IMR-90 (cell line): Measurements from ENCODE around the gene WBP2NL. TPM values are rescaled to one million over a fixed set of nuclear protein-coding genes. Genes with fewer than 3 reads are reported as not detected.

Experiments used
- ATAC-seq: fragments of 200-7000 bp; cut with Tn5 transposase; 2 replicates; pipeline ENCODE4 v1.9.1; 2020; ENCODE audit warnings: low read depth, mild to moderate bottlenecking, moderate library complexity
- BruUV-seq: library from RNA; stranded (reverse); fragments of 400-500 nt; replicated peaks from 2 replicates; lab custom pipeline; 2021; lab: Mats Ljungman, UMichigan
- CTCF ChIA-PET: fragments of 300-600 bp; formaldehyde crosslinking; extraction: SDS; loops from one replicate; lab custom pipeline; 2021; ENCODE audit warnings: antibody characterized with exemption; lab: Yijun Ruan, JAX
- POLR2A ChIA-PET: fragments of 300-600 bp; sonication (Branson Sonifier 250); formaldehyde crosslinking; loops from one replicate; lab custom pipeline; 2022; ENCODE audit warnings: antibody characterized with exemption; ENCODE audit not compliant: unreplicated experiment; lab: Charles Lee
- DNase-seq: peaks from one replicate; pipeline ENCODE4 v3.0.0; 2013
- H2AFZ ChIP-seq: replicated peaks from 2 replicates; pipeline ENCODE3; 2013; ENCODE audit warnings: low read length, mild to moderate bottlenecking; ENCODE audit not compliant: poor library complexity
- H2AK5ac ChIP-seq: 2 replicates; pipeline ENCODE4 v1.6.1; 2013; ENCODE audit warnings: low read depth, low read length, inconsistent platforms
- H2AK9ac ChIP-seq: replicated peaks from 2 replicates; pipeline ENCODE3; 2013; ENCODE audit warnings: mild to moderate bottlenecking, low read depth, low read length, moderate library complexity; ENCODE audit not compliant: poor library complexity
- H2BK120ac ChIP-seq: 2 replicates; pipeline ENCODE4 v1.6.1; 2013; ENCODE audit warnings: low read depth, low read length, inconsistent platforms
- H2BK15ac ChIP-seq: 3 replicates; pipeline ENCODE4 v1.6.1; 2013; ENCODE audit warnings: low read depth, low read length, inconsistent platforms
- H2BK20ac ChIP-seq: 2 replicates; pipeline ENCODE4 v1.6.1; 2013; ENCODE audit warnings: low read depth, mild to moderate bottlenecking, inconsistent platforms, low read length, moderate library complexity
- H2BK5ac ChIP-seq: 2 replicates; pipeline ENCODE4 v1.6.1; 2013; ENCODE audit warnings: mild to moderate bottlenecking, low read depth, low read length, inconsistent platforms; ENCODE audit not compliant: poor library complexity, severe bottlenecking
- H3K14ac ChIP-seq: replicated peaks from 2 replicates; pipeline ENCODE4 v1.6.1; 2013; ENCODE audit warnings: low read depth, low read length, inconsistent platforms
- H3K18ac ChIP-seq: 2 replicates; pipeline ENCODE4 v1.6.1; 2013; ENCODE audit warnings: low read depth, low read length, control low read depth
- H3K23ac ChIP-seq: 2 replicates; pipeline ENCODE4 v1.6.1; 2013; ENCODE audit warnings: low read depth, low read length, inconsistent platforms
- H3K27ac ChIP-seq: 2 replicates; pipeline ENCODE4 v1.5.1; 2013; ENCODE audit warnings: mild to moderate bottlenecking, control low read depth, low read length; ENCODE audit not compliant: insufficient read depth
- H3K27me3 ChIP-seq: 2 replicates; pipeline ENCODE4 v1.6.1; 2013; ENCODE audit warnings: low read length; ENCODE audit not compliant: control insufficient read depth, insufficient read depth
- H3K36me3 ChIP-seq: 2 replicates; pipeline ENCODE4 v1.6.1; 2013; ENCODE audit warnings: low read length, mixed read lengths; ENCODE audit not compliant: control insufficient read depth, insufficient read depth
- H3K4ac ChIP-seq: 2 replicates; pipeline ENCODE4 v1.6.1; 2013; ENCODE audit warnings: low read depth, low read length, inconsistent platforms
- H3K4me1 ChIP-seq: 2 replicates; pipeline ENCODE4 v1.6.1; 2013; ENCODE audit warnings: low read length, mixed read lengths; ENCODE audit not compliant: control insufficient read depth, insufficient read depth
- H3K4me2 ChIP-seq: 2 replicates; pipeline ENCODE4 v1.6.1; 2013; ENCODE audit warnings: low read depth, mild to moderate bottlenecking, control low read depth, low read length, moderate library complexity
- H3K4me3 ChIP-seq: 2 replicates; pipeline ENCODE4 v1.5.1; 2013; ENCODE audit warnings: low read depth, mild to moderate bottlenecking, control low read depth, low read length, moderate library complexity; ENCODE audit not compliant: insufficient read depth
- H3K56ac ChIP-seq: 2 replicates; pipeline ENCODE4 v1.6.1; 2013; ENCODE audit warnings: low read length, inconsistent platforms; ENCODE audit not compliant: insufficient read depth; ENCODE audit errors: extremely low read depth
- H3K79me1 ChIP-seq, 2 experiments: 2 replicates each; pipeline ENCODE4 v1.6.1; 2013; ENCODE audit warnings: low read length in 2 of 2, inconsistent platforms in 1 of 2, low read depth in 1 of 2
- H3K9ac ChIP-seq: 2 replicates; pipeline ENCODE4 v1.6.1; 2013; ENCODE audit warnings: low read depth, low read length, control low read depth
- H3K9me1 ChIP-seq: 2 replicates; pipeline ENCODE4 v1.6.1; 2013; ENCODE audit warnings: low read length, inconsistent platforms; ENCODE audit not compliant: insufficient read depth
- H3K9me3 ChIP-seq: 2 replicates; pipeline ENCODE4 v1.6.1; 2013; ENCODE audit warnings: low read length; ENCODE audit not compliant: control insufficient read depth, insufficient read depth
- H4K20me1 ChIP-seq: 2 replicates; pipeline ENCODE4 v1.6.1; 2013; ENCODE audit warnings: low read length, inconsistent platforms; ENCODE audit not compliant: insufficient read depth
- H4K5ac ChIP-seq: 2 replicates; pipeline ENCODE4 v1.6.1; 2013; ENCODE audit warnings: mild to moderate bottlenecking, low read depth, low read length, control low read depth
- H4K8ac ChIP-seq, 2 experiments: 2 replicates each; pipeline ENCODE4 v1.6.1; 2013; ENCODE audit warnings: low read depth in 2 of 2, low read length in 2 of 2, control low read depth in 1 of 2, inconsistent platforms in 1 of 2
- H4K91ac ChIP-seq: 2 replicates; pipeline ENCODE4 v1.6.1; 2013; ENCODE audit warnings: low read depth, low read length, inconsistent platforms; ENCODE audit not compliant: insufficient read depth
- BHLHE40 ChIP-seq: fragments of 150-350 bp; IDR thresholded peaks from 2 replicates; pipeline ENCODE4 v1.6.1; 2016; ENCODE audit warnings: mild to moderate bottlenecking, low read depth, low read length
- CEBPB ChIP-seq: IDR thresholded peaks from 2 replicates; pipeline ENCODE4 v1.6.1; 2012; ENCODE audit warnings: low read depth, low read length, improper control_type of control experiment
- CHD1 ChIP-seq: IDR thresholded peaks from 2 replicates; pipeline ENCODE4 v1.6.1; 2012; ENCODE audit warnings: low read depth, low read length, improper control_type of control experiment
- CTCF ChIP-seq: conservative IDR thresholded peaks from 2 replicates; pipeline ENCODE4 v1.5.1; 2012; ENCODE audit warnings: mild to moderate bottlenecking, low read depth, low read length, improper control_type of control experiment
- ELK1 ChIP-seq: fragments of 150-350 bp; IDR thresholded peaks from 2 replicates; pipeline ENCODE4 v1.6.1; 2016; ENCODE audit warnings: low read depth, mild to moderate bottlenecking, low read length, moderate library complexity, borderline replicate concordance
- FOS ChIP-seq: fragments of 150-350 bp; IDR thresholded peaks from 2 replicates; pipeline ENCODE4 v1.6.1; 2016; ENCODE audit warnings: low read depth, low read length
- MAFK ChIP-seq: IDR thresholded peaks from 2 replicates; pipeline ENCODE4 v1.6.1; 2012; ENCODE audit warnings: low read depth, low read length, improper control_type of control experiment
- MAZ ChIP-seq: IDR thresholded peaks from 2 replicates; pipeline ENCODE4 v1.6.1; 2012; ENCODE audit warnings: low read depth, mild to moderate bottlenecking, low read length, improper control_type of control experiment, moderate library complexity, borderline replicate concordance
- MXI1 ChIP-seq: IDR thresholded peaks from 2 replicates; pipeline ENCODE4 v1.6.1; 2012; ENCODE audit warnings: low read depth, mild to moderate bottlenecking, low read length, moderate library complexity, borderline replicate concordance
- POLR2A ChIP-seq: IDR thresholded peaks from 2 replicates; pipeline ENCODE4 v1.6.1; 2012; ENCODE audit warnings: mild to moderate bottlenecking, low read depth, low read length
- RFX5 ChIP-seq: IDR thresholded peaks from 2 replicates; pipeline ENCODE4 v1.8.0; 2012; ENCODE audit warnings: low read depth, mild to moderate bottlenecking, low read length, moderate library complexity
- SMC3 ChIP-seq: fragments of 150-350 bp; IDR thresholded peaks from 2 replicates; pipeline ENCODE4 v1.6.1; 2016; ENCODE audit warnings: low read depth, mild to moderate bottlenecking, antibody characterized with exemption, low read length, moderate library complexity
- USF2 ChIP-seq: fragments of 150-350 bp; IDR thresholded peaks from 2 replicates; pipeline ENCODE4 v1.6.1; 2017; ENCODE audit warnings: mild to moderate bottlenecking, antibody characterized with exemption, low read length, low read depth
- WGBS, 2 experiments: methylation state at CpG; one replicate each; pipeline versions ENCODE4 v1.1.5 to v1.1.7; 2013; ENCODE audit warnings: missing lambda C conversion rate in 2 of 2; ENCODE audit not compliant: insufficient read length in 1 of 2; ENCODE audit errors: extremely low coverage in 2 of 2; 5-methylcytosine and 5-hydroxymethylcytosine counted together
- dilution Hi-C: fragments of 300-500 bp; cut with HindIII; formaldehyde crosslinking; loops from one replicate; pipeline ENCODE4 v1.14.3; 2018; ENCODE audit warnings: low sequenced_read_pairs; ENCODE audit not compliant: unreplicated experiment
- in situ Hi-C: fragments of 300-500 bp; cut with MboI; formaldehyde crosslinking; loops from 3 replicates; pipeline ENCODE4 v1.14.3; 2019; ENCODE audit warnings: low sequenced_read_pairs, inconsistent platforms, mixed read lengths
- intact Hi-C: fragments of 100-400 bp; cut with micrococcal nuclease; formaldehyde crosslinking; loops from 2 replicates; pipeline ENCODE4 v1.10.0; 2022
- polyA plus RNA-seq, 3 experiments: library from polyadenylated mRNA; depleted of rRNA; stranded (reverse); fragments of >200 nt; gene quantifications; 2 replicates each; pipeline ENCODE4 v1.2.3, GENCODE V29; 2012; ENCODE audit warnings: low replicate concordance in 1 of 3
- total RNA-seq: library from RNA; depleted of rRNA; stranded (reverse); fragments of >200 nt; gene quantifications from 2 replicates; pipeline ENCODE4 v1.2.3, GENCODE V29; 2012

WBP2NL gene
- total and polyA plus RNA-seq, 2 of the 4 experiments (the other 2 are of a cell fraction): not detected

GRCh38 chr22:41975299-41976069, 23.1 kb upstream of the WBP2NL start:
- H4K5ac ChIP-seq: no peak overlapping the region
- H2AK5ac ChIP-seq: no peak overlapping the region
- WGBS, 2 experiments: 70% methylated on average over 11 of the region's 12 CpGs; no CpG with 5 or more reads in 1 of the 2 experiments
- peaks cover 70% of the 10 kb centered on the region for H3K27me3 ChIP-seq
- H2BK20ac ChIP-seq: no peak overlapping the region
- no peak overlapping the region for H2BK120ac ChIP-seq
- no peak overlapping the region for H2BK5ac ChIP-seq
- no peak overlapping the region for H2AFZ ChIP-seq
- H3K4me2 ChIP-seq: no peak overlapping the region
- no peak overlapping the region for H3K4ac ChIP-seq
- no TSS peak for BruUV-seq
- H3K4me1 ChIP-seq: no peaks in the 10 kb centered on the region; the same call in 1 of the 2 replicates
- H4K8ac ChIP-seq: no peak overlapping the region
- in situ Hi-C loops: no loop called here
- intact Hi-C loops: no loop called here
- no peak overlapping the region for H3K4me3 ChIP-seq
- no peak for TF ChIP-seq SMC3
- no peak for TF ChIP-seq ELK1
- TF ChIP-seq RFX5: no peak
- TF ChIP-seq CTCF: no peak
- no peak for TF ChIP-seq MXI1
- no peak for TF ChIP-seq USF2
- no peak for TF ChIP-seq BHLHE40
- TF ChIP-seq MAFK: no peak
- TF ChIP-seq CHD1: no peak
- no peak for TF ChIP-seq MAZ
- TF ChIP-seq CEBPB: no peak
- no peak for TF ChIP-seq POLR2A
- no peak for TF ChIP-seq FOS
- no peak overlapping the region for H3K27ac ChIP-seq
- H3K9ac ChIP-seq: no peak overlapping the region
- ChIA-PET CTCF (interaction anchor here (0.6 kb wide), 1 partner anchor 566 kb away, joined by 3 read pairs; no protein-coding TSS in a partner anchor), POLR2A (interaction anchor here (0.6 kb wide), 1 partner anchor 22 kb away, joined by 3 read pairs; no protein-coding TSS in a partner anchor)
- no peaks in the 10 kb centered on the region for H3K9me1 ChIP-seq
- no peaks in the 10 kb centered on the region for H4K20me1 ChIP-seq
- no peaks in the 10 kb centered on the region for H3K79me1 ChIP-seq
- no peak overlapping the region for H2BK15ac ChIP-seq
- ATAC-seq: no peak
- no peak overlapping the region for H2AK9ac ChIP-seq
- H3K56ac ChIP-seq: no peak overlapping the region
- dilution Hi-C loops: no loop called here
- no peak overlapping the region for H3K18ac ChIP-seq
- H3K9me3 ChIP-seq: no peaks in the 10 kb centered on the region
- H3K23ac ChIP-seq: no peak overlapping the region
- DNase-seq: no peak
- no peak overlapping the region for H3K14ac ChIP-seq
- H3K36me3 ChIP-seq: no peaks in the 10 kb centered on the region
- H4K91ac ChIP-seq: no peak overlapping the region
